Activated CD4-positive, alpha-beta T cell treated with anti-CD3 and anti-CD28 coated beads, Interleukin-2, amount 50 U/mL, for 1 hour (primary cell): ENCODE measurements around the gene TASP1.

Experiments used
- DNase-seq: peaks from one replicate; pipeline ENCODE4 v3.0.0-alpha.2; 2020

Gene TASP1

GRCh38 chr20:13340088-13340487 lies 298.6 kb downstream of the TASP1 start:
- DNase-seq = no peak
